CD14-positive monocyte (primary cell): Measurements from ENCODE around the gene RFX2. TPM values are rescaled to one million over a fixed set of nuclear protein-coding genes. Genes with fewer than 3 reads are reported as not detected.
A peak's percentile ranks its signal among the peaks of the same experiment; 100 is the strongest.

Source experiments
- DNase-seq, 3 donors: peaks; one replicate each; pipeline ENCODE4 v3.0.0-alpha.2; 2011 to 2022
- H2AFZ ChIP-seq: 2 replicates; pipeline ENCODE4 v1.6.0; 2012; ENCODE audit warnings: mild to moderate bottlenecking, low read depth, low read length, inconsistent platforms; ENCODE audit not compliant: insufficient read depth, poor library complexity, severe bottlenecking
- H3K27ac ChIP-seq, 2 donors: 1 replicate in 1 of 2; 2 replicates in 1 of 2; pipeline ENCODE4 v1.5.1; 2012 to 2013; ENCODE audit warnings: low read length in 2 of 2, control low read depth in 1 of 2, inconsistent platforms in 1 of 2, low read depth in 1 of 2, mild to moderate bottlenecking in 1 of 2
- H3K27me3 ChIP-seq, 2 donors: one replicate each; pipeline versions ENCODE4 v1.6.0 to v1.6.1; 2011 to 2013; ENCODE audit warnings: low read length in 2 of 2; ENCODE audit not compliant: control insufficient read depth in 2 of 2, insufficient read depth in 2 of 2
- H3K36me3 ChIP-seq, 2 donors: replicated peaks in 1 of 2; 1 replicate in 1 of 2; 2 replicates in 1 of 2; pipeline versions ENCODE4 v1.5.1 to v1.6.1; 2012 to 2013; ENCODE audit warnings: low read length in 2 of 2, control low read depth in 1 of 2, inconsistent platforms in 1 of 2, mild to moderate bottlenecking in 1 of 2; ENCODE audit not compliant: insufficient read depth in 2 of 2, control insufficient read depth in 1 of 2
- H3K4me1 ChIP-seq, 2 donors: 1 replicate in 1 of 2; 2 replicates in 1 of 2; pipeline versions ENCODE4 v1.5.1 to v1.6.1; 2012 to 2013; ENCODE audit warnings: low read length in 2 of 2, control low read depth in 1 of 2, inconsistent platforms in 1 of 2, mild to moderate bottlenecking in 1 of 2, moderate library complexity in 1 of 2; ENCODE audit not compliant: insufficient read depth in 2 of 2, control insufficient read depth in 1 of 2
- H3K4me2 ChIP-seq: replicated peaks from 2 replicates; pipeline ENCODE3; 2012; ENCODE audit warnings: low read length, moderate library complexity, mild to moderate bottlenecking; ENCODE audit not compliant: poor library complexity, severe bottlenecking; ENCODE audit errors: extremely low read depth
- H3K4me3 ChIP-seq, 3 experiments: fragments of 200-600 bp in 1 of 3; sonication (generic) in 1 of 3; replicated peaks in 1 of 3; 1 replicate in 2 of 3; 2 replicates in 1 of 3; pipeline ENCODE4 v1.5.1; 2011 to 2013; ENCODE audit warnings: low read length in 3 of 3, mild to moderate bottlenecking in 3 of 3, control low read depth in 2 of 3, low read depth in 2 of 3, inconsistent platforms in 1 of 3, moderate library complexity in 1 of 3
- H3K79me2 ChIP-seq: 2 replicates; pipeline ENCODE4 v1.6.0; 2012; ENCODE audit warnings: mild to moderate bottlenecking, control low read depth, inconsistent platforms, low read length, moderate library complexity; ENCODE audit not compliant: insufficient read depth
- H3K9ac ChIP-seq: 2 replicates; pipeline ENCODE4 v1.6.0; 2017; ENCODE audit warnings: low read length, mild to moderate bottlenecking; ENCODE audit not compliant: insufficient read depth, poor library complexity, severe bottlenecking
- H3K9me3 ChIP-seq, 2 donors: replicated peaks in 1 of 2; 1 replicate in 1 of 2; 2 replicates in 1 of 2; pipeline versions ENCODE4 v1.5.1 to v1.6.1; 2012 to 2013; ENCODE audit warnings: low read length in 2 of 2, control low read depth in 1 of 2; ENCODE audit not compliant: control insufficient read depth in 1 of 2, insufficient read depth in 1 of 2
- H4K20me1 ChIP-seq: 2 replicates; pipeline ENCODE4 v1.6.0; 2012; ENCODE audit warnings: mild to moderate bottlenecking, low read length, control low read depth, moderate library complexity; ENCODE audit not compliant: insufficient read depth
- H3K27ac Mint-ChIP-seq, 7 donors: one replicate each; pipeline ENCODE4 v1.8.0; 2020; ENCODE audit warnings: mild to moderate bottlenecking in 7 of 7, mixed read lengths in 7 of 7, moderate library complexity in 6 of 7, inconsistent platforms in 2 of 7
- H3K27me3 Mint-ChIP-seq, 3 donors: one replicate each; pipeline ENCODE4 v1.8.0; 2021 to 2022; ENCODE audit warnings: low read depth in 3 of 3, mild to moderate bottlenecking in 3 of 3, mixed read lengths in 3 of 3, moderate library complexity in 3 of 3, inconsistent platforms in 1 of 3
- H3K36me3 Mint-ChIP-seq, 2 donors: one replicate each; pipeline ENCODE4 v1.8.0; 2020; ENCODE audit warnings: mixed read lengths in 2 of 2, inconsistent platforms in 1 of 2, mild to moderate bottlenecking in 1 of 2
- H3K4me1 Mint-ChIP-seq: one replicate; pipeline ENCODE4 v1.8.0; 2020; ENCODE audit warnings: mild to moderate bottlenecking, mixed read lengths
- H3K4me3 Mint-ChIP-seq, 2 donors: one replicate each; pipeline ENCODE4 v1.8.0; 2020; ENCODE audit warnings: mild to moderate bottlenecking in 2 of 2, mixed read lengths in 2 of 2, moderate library complexity in 1 of 2
- H3K9me3 Mint-ChIP-seq, 7 donors: one replicate each; pipeline ENCODE4 v1.8.0; 2020 to 2022; ENCODE audit warnings: mixed read lengths in 7 of 7, mild to moderate bottlenecking in 6 of 7, moderate library complexity in 6 of 7, inconsistent platforms in 2 of 7
- CTCF ChIP-seq: fragments of 200-600 bp; IDR thresholded peaks from one replicate; pipeline ENCODE4 v1.8.0; 2022; ENCODE audit warnings: antibody characterized with exemption, mild to moderate bottlenecking
- WGBS: methylation state at CpG from one replicate; pipeline ENCODE4 v1.1.5; 2013; ENCODE audit warnings: missing lambda C conversion rate; ENCODE audit not compliant: insufficient coverage; 5-methylcytosine and 5-hydroxymethylcytosine counted together
- intact Hi-C, 2 donors: fragments of 100-400 bp; cut with micrococcal nuclease; formaldehyde crosslinking; loops; one replicate each; pipeline versions ENCODE4 v1.15.0 to v1.15.1; 2023
- polyA plus RNA-seq, 3 donors: library from polyadenylated mRNA; depleted of rRNA in 1 of 3; unstranded in 2 of 3; stranded (reverse) in 1 of 3; fragments of 300-500 nt in 2 of 3; fragments of >200 nt in 1 of 3; fragmentation: Illumina TruSeq in 2 of 3; gene quantifications; 1 replicate in 2 of 3; 2 replicates in 1 of 3; pipeline ENCODE4 v1.2.3, GENCODE V29; 2012 to 2021

RFX2 gene
- polyA plus RNA-seq, 3 donors = 5.7 to 12.9 (median 8.7) TPM

GRCh38 chr19:6099599-6099998 lies 10.7 kb downstream of the RFX2 start:
- H3K79me2 ChIP-seq = peaks cover 34% of the 10 kb centered on the region
- Mint-ChIP-seq H3K27ac (peak overlapping the region; percentile 97 to 100 (median 99)), H3K4me3 (peak overlapping the region; percentile 85 to 96), H3K9me3 (no peaks in the 10 kb centered on the region), H3K36me3 (peaks cover 9 to 15% of the 10 kb centered on the region in 2 donors), H3K4me1 (peaks cover 32% of the 10 kb centered on the region), H3K27me3 (peaks cover 0 to 1% (median 1%) of the 10 kb centered on the region in 3 donors)
- no peaks in the 10 kb centered on the region for H3K9me3 ChIP-seq
- intact Hi-C loops = no loop called here
- peak overlapping the region in 2 of 3 experiments; percentile 38 to 79 for H3K4me3 ChIP-seq
- H3K9ac ChIP-seq = peak overlapping the region; percentile 83
- WGBS = 13% methylated on average over 2 of the region's 2 CpGs
- peak overlapping the region; percentile 97 to 99 for H3K27ac ChIP-seq
- DNase-seq = no peak
- H2AFZ ChIP-seq = peak overlapping the region; percentile 80
- peaks cover 27 to 37% of the 10 kb centered on the region in 2 donors for H3K4me1 ChIP-seq
- H4K20me1 ChIP-seq = no peaks in the 10 kb centered on the region
- H3K4me2 ChIP-seq = peak overlapping the region; percentile 55
- TF ChIP-seq CTCF = no peak
- no peaks in the 10 kb centered on the region for H3K27me3 ChIP-seq
- H3K36me3 ChIP-seq = no peaks in the 10 kb centered on the region

GRCh38 chr19:6099033-6099432 lies 11.3 kb downstream of the RFX2 start:
- peaks cover 8 to 14% of the 10 kb centered on the region in 2 donors for H3K36me3 Mint-ChIP-seq
- peaks cover 34% of the 10 kb centered on the region for H3K79me2 ChIP-seq
- no peak overlapping the region for H2AFZ ChIP-seq
- H3K4me2 ChIP-seq = no peak overlapping the region
- no peak overlapping the region for H3K9ac ChIP-seq
- no peaks in the 10 kb centered on the region for H3K27me3 ChIP-seq
- peak overlapping the region in 1 of 7 donors; percentile 99 for H3K27ac Mint-ChIP-seq
- peaks cover 29% of the 10 kb centered on the region for H3K4me1 Mint-ChIP-seq
- H3K4me1 ChIP-seq = peaks cover 24 to 32% of the 10 kb centered on the region in 2 donors
- TF ChIP-seq CTCF = no peak
- 100% methylated on average over 1 of the region's 4 CpGs for WGBS
- no peaks in the 10 kb centered on the region for H3K36me3 ChIP-seq
- no peaks in the 10 kb centered on the region for H4K20me1 ChIP-seq
- no peaks in the 10 kb centered on the region for H3K9me3 ChIP-seq
- H3K9me3 Mint-ChIP-seq = no peaks in the 10 kb centered on the region
- no peak overlapping the region for H3K4me3 ChIP-seq
- intact Hi-C loops = no loop called here
- no peak for DNase-seq
- H3K4me3 Mint-ChIP-seq = no peak overlapping the region
- H3K27me3 Mint-ChIP-seq = peaks cover 0 to 1% (median 0%) of the 10 kb centered on the region in 3 donors
- H3K27ac ChIP-seq = no peak overlapping the region
